Measurements from ENCODE around the gene INSM1.

DNA sequence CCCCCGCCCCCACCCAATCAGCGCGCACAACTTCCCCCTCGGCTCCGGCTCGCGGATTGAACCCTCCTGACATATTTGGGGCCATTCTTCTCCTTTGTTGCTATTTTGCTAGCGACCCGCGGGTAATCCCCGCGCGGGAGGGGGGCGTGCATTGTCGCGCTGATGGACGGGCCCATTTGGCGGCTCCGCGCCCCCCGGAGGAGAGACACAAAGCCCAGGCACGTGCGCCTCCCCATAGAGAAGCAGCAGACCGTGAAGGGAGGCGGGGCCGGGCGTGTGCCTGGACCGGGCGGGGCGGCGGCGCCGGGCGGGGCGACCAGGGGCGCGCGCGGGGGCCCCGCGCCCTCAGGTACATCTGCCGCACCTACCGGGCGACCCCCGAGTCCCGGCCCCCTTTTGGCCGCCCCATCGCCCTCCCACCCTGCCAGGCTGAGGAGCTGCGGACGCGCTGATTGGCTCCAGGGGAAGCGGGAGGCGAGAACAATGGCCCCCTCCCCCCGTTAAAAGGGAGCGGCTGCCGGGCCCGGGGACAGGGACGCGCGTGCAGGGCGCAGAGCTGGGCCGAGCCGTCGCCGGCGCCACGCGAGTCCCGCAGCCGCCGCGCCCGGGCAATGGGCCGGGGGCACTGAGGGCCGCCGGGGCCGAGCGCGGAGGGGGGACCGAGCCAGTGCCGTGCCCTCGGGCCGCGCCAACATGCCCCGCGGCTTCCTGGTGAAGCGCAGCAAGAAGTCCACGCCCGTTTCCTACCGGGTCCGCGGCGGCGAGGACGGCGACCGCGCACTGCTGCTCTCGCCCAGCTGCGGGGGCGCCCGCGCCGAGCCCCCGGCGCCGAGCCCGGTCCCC lies at the start of gene INSM1:
- no peak for TF ChIP-seq SMAD4 (CRISPR knock-in tag; IDR thresholded peaks at IDR 0.05)
- TF ChIP-seq, protein P1, sequence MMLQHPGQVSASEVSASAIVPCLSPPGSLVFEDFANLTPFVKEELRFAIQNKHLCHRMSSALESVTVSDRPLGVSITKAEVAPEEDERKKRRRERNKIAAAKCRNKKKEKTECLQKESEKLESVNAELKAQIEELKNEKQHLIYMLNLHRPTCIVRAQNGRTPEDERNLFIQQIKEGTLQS (CRISPR knock-in tag; conservative IDR thresholded peaks at IDR 0.05): no peak
- TF ChIP-seq, protein P2, sequence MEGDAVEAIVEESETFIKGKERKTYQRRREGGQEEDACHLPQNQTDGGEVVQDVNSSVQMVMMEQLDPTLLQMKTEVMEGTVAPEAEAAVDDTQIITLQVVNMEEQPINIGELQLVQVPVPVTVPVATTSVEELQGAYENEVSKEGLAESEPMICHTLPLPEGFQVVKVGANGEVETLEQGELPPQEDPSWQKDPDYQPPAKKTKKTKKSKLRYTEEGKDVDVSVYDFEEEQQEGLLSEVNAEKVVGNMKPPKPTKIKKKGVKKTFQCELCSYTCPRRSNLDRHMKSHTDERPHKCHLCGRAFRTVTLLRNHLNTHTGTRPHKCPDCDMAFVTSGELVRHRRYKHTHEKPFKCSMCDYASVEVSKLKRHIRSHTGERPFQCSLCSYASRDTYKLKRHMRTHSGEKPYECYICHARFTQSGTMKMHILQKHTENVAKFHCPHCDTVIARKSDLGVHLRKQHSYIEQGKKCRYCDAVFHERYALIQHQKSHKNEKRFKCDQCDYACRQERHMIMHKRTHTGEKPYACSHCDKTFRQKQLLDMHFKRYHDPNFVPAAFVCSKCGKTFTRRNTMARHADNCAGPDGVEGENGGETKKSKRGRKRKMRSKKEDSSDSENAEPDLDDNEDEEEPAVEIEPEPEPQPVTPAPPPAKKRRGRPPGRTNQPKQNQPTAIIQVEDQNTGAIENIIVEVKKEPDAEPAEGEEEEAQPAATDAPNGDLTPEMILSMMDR (IDR thresholded peaks at IDR 0.05): no peak
- TF ChIP-seq, protein P3, sequence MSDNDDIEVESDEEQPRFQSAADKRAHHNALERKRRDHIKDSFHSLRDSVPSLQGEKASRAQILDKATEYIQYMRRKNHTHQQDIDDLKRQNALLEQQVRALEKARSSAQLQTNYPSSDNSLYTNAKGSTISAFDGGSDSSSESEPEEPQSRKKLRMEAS (CRISPR knock-in tag; IDR thresholded peaks at IDR 0.05): 0 out of 2 replicates have a peak, but pooled peaks have one; percentile 64
- no peak for TF ChIP-seq E2F1 (CRISPR knock-in tag; IDR thresholded peaks at IDR 0.05)
- no peak for TF ChIP-seq ZNF423 (CRISPR knock-in tag; IDR thresholded peaks at IDR 0.05)
- TF ChIP-seq ZNF121 (CRISPR knock-in tag; IDR thresholded peaks at IDR 0.05): no peak
- no peak for TF ChIP-seq TEAD1 (CRISPR knock-in tag; IDR thresholded peaks at IDR 0.05)

Measured in WTC11 (cell line).